GM23248 (cell line): ENCODE data around the gene SCAMP2. TPM values are rescaled to one million over a fixed set of nuclear protein-coding genes. Genes with fewer than 3 reads are reported as not detected.

Source experiments
- DNase-seq: peaks from one replicate; pipeline ENCODE4 v3.0.0-alpha.2; 2015
- H2AFZ ChIP-seq: fragments of 200-600 bp; sonication (generic); 2 replicates; pipeline ENCODE4 v1.6.1; 2016; ENCODE audit warnings: antibody characterized with exemption
- H3F3A ChIP-seq: fragments of 200-600 bp; sonication (generic); 2 replicates; pipeline ENCODE4 v1.6.1; 2016; ENCODE audit warnings: mild to moderate bottlenecking, antibody characterized with exemption, mixed run types; ENCODE audit not compliant: insufficient read depth
- H3K27ac ChIP-seq: fragments of 200-600 bp; sonication (generic); 2 replicates; pipeline ENCODE4 v1.5.1; 2016; ENCODE audit warnings: mild to moderate bottlenecking
- H3K27me3 ChIP-seq: fragments of 200-600 bp; sonication (generic); replicated peaks from 2 replicates; pipeline ENCODE4 v1.6.1; 2016; ENCODE audit warnings: mild to moderate bottlenecking; ENCODE audit not compliant: insufficient read depth
- H3K36me3 ChIP-seq: fragments of 200-600 bp; sonication (generic); 2 replicates; pipeline ENCODE4 v1.6.1; 2016; ENCODE audit warnings: low read depth, mild to moderate bottlenecking
- H3K4me1 ChIP-seq: fragments of 200-600 bp; sonication (generic); 2 replicates; pipeline ENCODE4 v1.6.1; 2016; ENCODE audit warnings: mild to moderate bottlenecking; ENCODE audit not compliant: insufficient read depth
- H3K4me2 ChIP-seq: fragments of 200-600 bp; sonication (generic); one replicate; pipeline ENCODE4 v1.6.1; 2016; ENCODE audit warnings: mild to moderate bottlenecking; ENCODE audit not compliant: unreplicated experiment
- H3K4me3 ChIP-seq: fragments of 200-600 bp; sonication (generic); 2 replicates; pipeline ENCODE4 v1.5.1; 2016; ENCODE audit warnings: mild to moderate bottlenecking
- H3K79me2 ChIP-seq: fragments of 200-600 bp; sonication (generic); 2 replicates; pipeline ENCODE4 v1.6.1; 2016; ENCODE audit warnings: mild to moderate bottlenecking; ENCODE audit not compliant: insufficient read depth
- H3K9ac ChIP-seq: fragments of 200-600 bp; sonication (generic); 2 replicates; pipeline ENCODE4 v1.6.1; 2016; ENCODE audit warnings: mild to moderate bottlenecking
- H3K9me2 ChIP-seq: fragments of 200-600 bp; sonication (generic); 2 replicates; pipeline ENCODE4 v1.6.1; 2016; ENCODE audit warnings: mixed run types, mild to moderate bottlenecking, moderate library complexity; ENCODE audit not compliant: insufficient read depth
- H3K9me3 ChIP-seq: fragments of 200-600 bp; sonication (generic); one replicate; pipeline ENCODE4 v1.6.1; 2017; ENCODE audit warnings: low read depth
- H4K20me1 ChIP-seq: fragments of 200-600 bp; sonication (generic); 2 replicates; pipeline ENCODE4 v1.6.0; 2016; ENCODE audit not compliant: insufficient read depth
- EZH2 ChIP-seq: fragments of 200-600 bp; sonication (generic); IDR thresholded peaks from 2 replicates; pipeline ENCODE4 v1.6.1; 2018; ENCODE audit warnings: antibody characterized with exemption, mild to moderate bottlenecking; ENCODE audit not compliant: insufficient read depth, poor library complexity, severe bottlenecking
- EZH2phosphoT487 ChIP-seq: fragments of 200-600 bp; sonication (generic); IDR thresholded peaks from 2 replicates; pipeline ENCODE4 v1.6.1; 2018; ENCODE audit warnings: antibody characterized with exemption, moderate library complexity, mild to moderate bottlenecking, low read depth; ENCODE audit not compliant: insufficient read depth
- WGBS, 2 experiments: methylation state at CpG; one replicate each; pipeline ENCODE4 v1.1.6; 2015 to 2017; ENCODE audit warnings: low lambda C conversion rate in 2 of 2, low coverage in 1 of 2; ENCODE audit errors: missing lambda C conversion rate in 2 of 2; 5-methylcytosine and 5-hydroxymethylcytosine counted together
- in situ Hi-C: fragments of 300-500 bp; cut with MboI; formaldehyde crosslinking; loops from 2 replicates; pipeline ENCODE4 v1.15.0; 2020
- polyA plus RNA-seq: library from polyadenylated mRNA; unstranded; fragments of >200 nt; fragmentation: Nextera tagmentation; extraction: Ambion mirVana; gene quantifications from 2 replicates; pipeline ENCODE4 v1.2.1, GENCODE V29; 2016
- total RNA-seq: library from RNA; depleted of rRNA; stranded (reverse); fragments of >200 nt; shearing (Covaris generic); gene quantifications from 2 replicates; pipeline ENCODE4 v1.2.3, GENCODE V29; 2014

Gene SCAMP2
- total and polyA plus RNA-seq, 2 experiments from 2014 or later: 28.7 to 83.0 TPM

GRCh38 chr15:74842581-74843444 is 30.4 kb downstream of the SCAMP2 start, which contains the start of gene ULK3:
Gene ULK3 (minus strand): TSS chr15:74843156. CDS start chr15:74843105, 51 bp downstream.
- Histone ChIP-seq H3K27me3 (no peaks in the 10 kb centered on the region), H3K9me3 (no peaks in the 10 kb centered on the region), H3K9ac (peak within 1 kb of the TSS; percentile 90), H3F3A (peaks cover 6% of the 10 kb centered on the region; the same call in 1 of the 2 replicates), H3K4me3 (peak within 1 kb of the TSS; percentile 92), H3K36me3 (no peaks in the 10 kb centered on the region), H3K9me2 (no peaks in the 10 kb centered on the region), H3K4me1 (peaks cover 7% of the 10 kb centered on the region; the same call in 1 of the 2 replicates), H4K20me1 (no peaks in the 10 kb centered on the region), H3K79me2 (no peaks in the 10 kb centered on the region), H2AFZ (peak within 1 kb of the TSS; percentile 96), H3K4me2 (peak within 1 kb of the TSS; percentile 83), H3K27ac (peak within 1 kb of the TSS; percentile 69)
- TF ChIP-seq EZH2: no peak
- no peak for TF ChIP-seq EZH2phosphoT487
- in situ Hi-C loops: no loop called here
- DNase-seq: peak; percentile 95
- 1% methylated on average over 72 to 77 of the region's 84 CpGs for WGBS, 2 experiments

GRCh38 chr15:74841891-74842373 is 31.2 kb downstream of the SCAMP2 start:
- Histone ChIP-seq H3K4me2 (peak overlapping the region; percentile 83), H3K4me3 (peak overlapping the region; percentile 92), H3K9me3 (no peaks in the 10 kb centered on the region), H2AFZ (0 out of 2 replicates have a peak overlapping the region, but pooled peaks have one; percentile 96), H3K79me2 (no peaks in the 10 kb centered on the region), H3K9ac (peak overlapping the region; percentile 90), H3K27ac (no peak overlapping the region), H3K9me2 (no peaks in the 10 kb centered on the region), H3K36me3 (no peaks in the 10 kb centered on the region), H3K4me1 (peaks cover 7% of the 10 kb centered on the region; the same call in 1 of the 2 replicates), H3K27me3 (no peaks in the 10 kb centered on the region), H3F3A (peaks cover 6% of the 10 kb centered on the region; the same call in 1 of the 2 replicates), H4K20me1 (no peaks in the 10 kb centered on the region)
- no peak for DNase-seq
- no peak for TF ChIP-seq EZH2phosphoT487
- no peak for TF ChIP-seq EZH2
- in situ Hi-C loops: no loop called here
- WGBS, 2 experiments: 70 to 71% methylated on average over 14 of the region's 14 CpGs

- DNase-seq: no peak
- in situ Hi-C loops: no loop called here
- peaks cover 7% of the 10 kb centered on the region; the same call in 1 of the 2 replicates for H3K4me1 ChIP-seq
- H3K4me2 ChIP-seq: no peak overlapping the region
- no peak overlapping the region for H3K9ac ChIP-seq
- H3K36me3 ChIP-seq: no peaks in the 10 kb centered on the region
- H3K27ac ChIP-seq: no peak overlapping the region
- no peaks in the 10 kb centered on the region for H3K9me3 ChIP-seq
- no peak overlapping the region for H2AFZ ChIP-seq
- no peak overlapping the region for H3K4me3 ChIP-seq
- H3K9me2 ChIP-seq: no peaks in the 10 kb centered on the region
- H3F3A ChIP-seq: peaks cover 6% of the 10 kb centered on the region; the same call in 1 of the 2 replicates
- no peaks in the 10 kb centered on the region for H4K20me1 ChIP-seq
- 85 to 92% methylated on average over 9 of the region's 9 CpGs for WGBS, 2 experiments
- H3K27me3 ChIP-seq: no peaks in the 10 kb centered on the region
- H3K79me2 ChIP-seq: no peaks in the 10 kb centered on the region
- no peak for TF ChIP-seq EZH2phosphoT487
- no peak for TF ChIP-seq EZH2
Measured at GRCh38 chr15:74840851-74841775, 32.1 kb downstream of the SCAMP2 start.
